ENCODE results near the gene MAP3K7CL.

The MAP3K7CL gene, protein sequence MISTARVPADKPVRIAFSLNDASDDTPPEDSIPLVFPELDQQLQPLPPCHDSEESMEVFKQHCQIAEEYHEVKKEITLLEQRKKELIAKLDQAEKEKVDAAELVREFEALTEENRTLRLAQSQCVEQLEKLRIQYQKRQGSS

DNA sequence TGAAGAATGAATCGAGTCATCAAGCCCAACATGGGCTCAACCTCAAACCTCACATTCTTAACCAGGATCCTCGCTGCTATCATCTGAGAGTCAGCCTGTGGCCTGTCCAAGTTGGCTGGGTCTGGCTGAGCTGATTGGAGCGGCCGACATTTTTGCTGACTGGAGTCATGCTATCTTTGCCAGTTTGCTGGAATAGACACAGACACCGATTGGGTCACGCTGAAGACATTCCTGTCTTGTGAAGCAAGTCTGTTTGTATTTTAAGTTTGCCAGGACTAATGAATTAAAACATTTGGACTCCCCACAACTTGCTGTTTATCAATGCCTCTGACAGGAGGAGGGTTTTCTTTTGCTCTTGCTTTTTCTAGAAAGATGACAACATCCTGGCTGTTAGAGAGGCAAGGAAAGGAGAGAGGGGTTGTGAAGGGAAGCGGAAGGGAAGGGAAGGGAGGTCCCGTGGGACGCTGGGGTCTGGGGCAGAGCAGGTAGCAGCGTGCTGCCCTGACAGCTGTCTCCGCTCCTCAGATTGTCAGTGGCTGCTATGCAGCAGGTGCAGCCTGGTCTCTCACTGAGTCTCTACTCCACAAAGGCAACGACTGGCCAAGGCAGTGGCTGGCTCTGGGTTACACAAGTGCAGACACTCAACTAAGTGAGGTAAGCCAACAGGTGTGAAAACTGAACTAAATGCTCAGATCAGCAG is at the start of gene MAP3K7CL:
TSS of gene MAP3K7CL (plus strand) at position 375 of the 700 bp plus-strand sequence. CDS start 2,701 bp downstream, outside the sequence.
- TF ChIP-seq, protein P1, sequence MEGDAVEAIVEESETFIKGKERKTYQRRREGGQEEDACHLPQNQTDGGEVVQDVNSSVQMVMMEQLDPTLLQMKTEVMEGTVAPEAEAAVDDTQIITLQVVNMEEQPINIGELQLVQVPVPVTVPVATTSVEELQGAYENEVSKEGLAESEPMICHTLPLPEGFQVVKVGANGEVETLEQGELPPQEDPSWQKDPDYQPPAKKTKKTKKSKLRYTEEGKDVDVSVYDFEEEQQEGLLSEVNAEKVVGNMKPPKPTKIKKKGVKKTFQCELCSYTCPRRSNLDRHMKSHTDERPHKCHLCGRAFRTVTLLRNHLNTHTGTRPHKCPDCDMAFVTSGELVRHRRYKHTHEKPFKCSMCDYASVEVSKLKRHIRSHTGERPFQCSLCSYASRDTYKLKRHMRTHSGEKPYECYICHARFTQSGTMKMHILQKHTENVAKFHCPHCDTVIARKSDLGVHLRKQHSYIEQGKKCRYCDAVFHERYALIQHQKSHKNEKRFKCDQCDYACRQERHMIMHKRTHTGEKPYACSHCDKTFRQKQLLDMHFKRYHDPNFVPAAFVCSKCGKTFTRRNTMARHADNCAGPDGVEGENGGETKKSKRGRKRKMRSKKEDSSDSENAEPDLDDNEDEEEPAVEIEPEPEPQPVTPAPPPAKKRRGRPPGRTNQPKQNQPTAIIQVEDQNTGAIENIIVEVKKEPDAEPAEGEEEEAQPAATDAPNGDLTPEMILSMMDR (IDR thresholded peaks at IDR 0.05; ENCODE audit: borderline replicate concordance, insufficient read depth, low read depth, low read length) = no peak
- H3K4me3 ChIP-seq (ENCODE audit: low read depth, low read length) = no peak within 1 kb of the TSS

DNA sequence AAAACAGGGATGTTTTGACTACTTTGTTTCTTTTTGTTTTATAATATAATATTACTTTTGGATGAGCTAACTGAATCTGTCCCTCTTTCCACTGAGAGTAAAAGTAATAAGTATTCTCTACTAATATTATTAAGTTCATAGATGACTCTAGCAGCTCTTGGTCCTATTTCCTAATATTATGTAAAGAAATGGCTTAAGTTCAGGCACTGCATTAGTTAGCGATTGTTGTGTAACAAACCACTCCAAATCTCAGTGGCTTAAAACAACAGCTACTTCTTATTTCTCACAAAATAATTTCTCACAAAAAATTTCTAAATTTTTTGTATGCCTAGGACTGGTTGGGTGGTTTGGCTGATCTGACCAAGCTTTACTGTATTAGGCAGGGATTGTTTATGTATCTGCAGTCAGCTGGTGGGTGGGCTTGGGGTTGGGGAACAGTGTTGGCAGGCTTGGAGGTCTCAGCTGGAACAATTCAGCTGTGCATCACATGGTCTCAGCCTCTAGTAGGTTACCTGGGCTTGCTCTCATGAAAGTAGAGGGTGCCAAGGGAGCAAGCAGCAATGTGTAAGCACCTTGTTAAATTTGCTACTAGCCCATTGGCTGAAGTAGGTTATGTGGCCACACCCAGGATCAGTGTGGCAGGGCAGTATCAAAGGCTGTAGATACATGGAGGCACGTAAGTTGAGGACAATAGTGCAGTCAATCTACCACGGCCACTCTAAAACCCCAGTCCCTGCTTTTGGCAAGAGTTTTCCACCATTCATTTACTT is 48.2 kb upstream of the MAP3K7CL start:
- H3K4me3 ChIP-seq (ENCODE audit: low read depth, low read length) = no peak overlapping the region
- TF ChIP-seq, protein P1 (IDR thresholded peaks at IDR 0.05; ENCODE audit: borderline replicate concordance, insufficient read depth, low read depth, low read length) = no peak

DNA sequence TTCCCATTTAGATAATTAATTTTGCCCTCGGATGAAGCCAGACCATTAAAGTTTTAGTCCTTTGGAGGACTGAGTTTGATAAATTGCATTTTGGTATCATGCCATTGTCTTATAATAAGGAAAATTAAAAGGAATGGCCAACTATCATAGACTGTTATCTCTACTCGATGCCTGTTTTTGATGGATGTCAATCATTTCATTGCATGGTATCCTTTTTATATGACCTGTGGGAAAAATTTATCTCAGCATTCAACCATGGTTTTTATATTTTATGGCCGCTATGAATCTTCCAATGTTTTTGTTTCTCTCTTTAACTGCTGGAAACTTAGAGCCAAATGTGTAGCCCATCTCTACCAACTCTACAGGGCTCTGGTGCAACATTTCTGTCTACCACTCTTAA is 47.1 kb upstream of the MAP3K7CL start:
- TF ChIP-seq, protein P1 (IDR thresholded peaks at IDR 0.05; ENCODE audit: borderline replicate concordance, insufficient read depth, low read depth, low read length) = no peak
- H3K4me3 ChIP-seq (ENCODE audit: low read depth, low read length) = no peak overlapping the region

DNA sequence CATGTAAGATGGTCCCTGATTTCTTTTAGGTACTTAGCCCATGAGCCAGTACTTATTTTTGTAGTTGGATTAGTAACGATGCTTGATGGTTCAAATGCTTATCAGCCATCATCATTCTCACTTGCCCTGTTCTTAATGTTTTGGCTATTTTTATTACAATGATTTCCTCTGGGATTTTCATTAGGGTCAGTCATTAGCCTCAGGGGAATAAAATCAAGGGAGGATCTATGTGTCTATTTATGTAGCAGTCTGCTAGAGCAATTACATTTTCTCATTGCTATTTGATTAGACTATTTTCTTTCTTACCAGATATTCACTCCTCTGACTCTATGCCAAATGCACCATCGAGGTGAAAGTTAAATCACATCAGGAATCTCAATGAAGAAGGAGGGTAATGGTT is 46.1 kb upstream of the MAP3K7CL start:
- TF ChIP-seq, protein P1 (IDR thresholded peaks at IDR 0.05; ENCODE audit: borderline replicate concordance, insufficient read depth, low read depth, low read length) = no peak
- H3K4me3 ChIP-seq (ENCODE audit: low read depth, low read length) = no peak overlapping the region

DNA sequence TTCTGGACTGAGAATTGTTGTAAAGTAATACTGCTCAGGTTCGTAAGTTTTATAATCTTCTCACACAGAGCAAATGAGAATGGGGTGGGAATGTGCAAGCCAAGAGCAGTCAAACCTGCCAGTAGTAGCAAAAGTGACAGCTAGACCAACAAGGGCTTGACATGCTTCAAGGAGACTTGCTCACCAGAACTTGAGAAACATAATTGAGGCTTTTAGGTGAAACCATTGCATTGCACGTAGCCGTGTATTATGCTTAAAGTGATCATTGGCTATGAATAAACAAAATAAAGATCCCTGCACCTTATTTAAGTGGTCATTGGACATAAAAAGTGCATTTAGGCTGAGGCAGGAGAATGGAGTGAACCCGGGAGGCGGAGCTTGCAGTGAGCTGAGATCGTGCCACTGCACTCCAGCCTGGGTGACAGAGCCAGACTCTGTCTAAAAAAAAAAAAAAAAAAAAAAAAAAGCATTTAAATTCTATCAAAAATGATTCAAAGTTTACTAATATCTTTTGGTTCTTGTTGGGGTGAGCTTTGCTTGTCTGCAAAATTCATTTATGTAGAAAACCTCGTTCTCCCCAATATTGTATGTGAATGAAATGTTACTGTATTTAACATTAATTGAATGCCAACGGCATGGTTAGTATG is 45.2 kb upstream of the MAP3K7CL start:
- H3K4me3 ChIP-seq (ENCODE audit: low read depth, low read length) = no peak overlapping the region
- TF ChIP-seq, protein P1 (IDR thresholded peaks at IDR 0.05; ENCODE audit: borderline replicate concordance, insufficient read depth, low read depth, low read length) = no peak

DNA sequence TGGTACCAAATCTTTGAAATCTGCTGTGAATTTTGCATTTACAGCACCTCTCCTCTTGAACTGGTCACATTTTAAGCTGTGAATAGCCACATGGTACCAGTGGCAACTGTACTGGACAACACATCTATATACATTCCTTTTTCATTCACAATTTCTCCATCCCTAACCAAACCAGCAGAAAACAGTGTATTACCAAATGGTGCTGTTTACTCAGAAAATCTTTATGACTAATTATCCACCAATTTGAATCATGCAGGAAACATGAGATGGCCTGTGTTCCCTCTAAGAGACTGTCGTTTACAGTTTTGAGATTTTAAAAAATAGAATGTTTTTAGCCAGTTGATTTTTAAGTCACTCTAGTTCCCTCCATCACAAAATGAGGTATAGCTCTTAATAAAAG is 39.4 kb upstream of the MAP3K7CL start:
- TF ChIP-seq, protein P1 (IDR thresholded peaks at IDR 0.05; ENCODE audit: borderline replicate concordance, insufficient read depth, low read depth, low read length) = no peak

More for the DNA sequence above, 39.4 kb upstream of the MAP3K7CL start:
- no peak overlapping the region for H3K4me3 ChIP-seq (ENCODE audit: low read depth, low read length)
